8988T (cell line): Measurements from ENCODE around the gene ANO10.

ENCODE experiments used
- DNase-seq: peaks from one replicate; pipeline ENCODE4 v3.0.0; 2011

The ANO10 gene

DNA sequence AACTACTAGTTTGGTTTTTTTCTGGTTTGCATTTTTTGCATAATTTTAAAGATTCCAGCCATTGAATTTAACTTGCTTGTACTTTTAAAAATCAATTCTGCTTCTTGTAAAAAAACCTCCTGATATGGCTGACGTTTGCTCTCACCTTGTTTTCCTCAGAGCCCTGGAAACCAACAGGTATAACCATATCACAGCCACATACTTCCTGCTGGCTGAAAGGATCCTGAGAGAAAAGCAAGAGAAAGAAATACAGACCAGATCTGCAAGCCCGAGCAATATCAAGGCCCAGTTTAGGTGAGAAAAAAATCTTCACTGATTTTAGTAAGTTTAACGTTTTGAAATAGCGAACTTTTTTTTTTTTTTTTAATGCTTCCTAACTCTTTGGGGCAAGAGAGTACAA lies 278.6 kb downstream of the ANO10 start:
- no peak for DNase-seq

DNA sequence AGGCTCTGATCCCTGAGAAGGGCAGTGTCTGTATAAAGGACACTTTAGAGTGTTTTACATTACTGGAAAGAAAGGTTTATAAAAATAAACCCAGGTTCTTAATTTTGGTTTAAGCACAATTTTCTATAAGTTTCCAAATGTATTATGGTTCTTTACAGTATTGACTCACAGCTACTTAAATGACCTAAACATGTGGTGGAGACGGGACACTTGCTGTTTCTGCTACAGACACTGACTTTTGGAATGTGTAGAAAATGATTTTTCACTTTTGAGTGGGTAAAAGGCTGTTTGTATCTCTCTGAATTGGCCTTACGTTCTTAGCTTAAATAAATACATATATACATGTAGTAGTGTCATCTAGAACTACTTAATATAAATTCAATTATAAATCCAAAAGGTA lies 280.0 kb downstream of the ANO10 start:
- DNase-seq, result no peak

DNA sequence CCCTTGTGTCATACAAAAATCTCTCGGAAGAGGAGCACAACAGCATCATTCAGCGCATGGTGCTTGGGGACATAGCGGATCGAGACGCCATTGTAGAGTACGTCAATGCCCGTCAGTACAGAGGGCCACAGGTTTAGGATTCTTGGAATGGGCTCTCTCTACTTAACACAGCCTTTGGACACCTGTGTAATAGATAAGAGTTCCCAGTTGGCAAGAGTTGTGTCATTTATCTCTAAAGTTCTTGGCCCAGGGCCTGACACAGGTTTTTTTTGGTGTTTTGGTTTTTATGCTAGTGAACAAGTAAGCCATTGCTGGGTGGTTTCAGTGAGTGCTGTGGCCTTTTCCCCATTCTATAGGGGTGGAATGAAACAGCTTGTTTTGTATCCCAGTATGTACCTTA lies 281.4 kb downstream of the ANO10 start:
- no peak for DNase-seq

- no peak for DNase-seq
These were observed 283.5 kb downstream of the ANO10 start for GRCh38 chr3:43338295-43338694.

GRCh38 chr3:43335799-43336198 lies 286.0 kb downstream of the ANO10 start:
- DNase-seq, result no peak

DNA sequence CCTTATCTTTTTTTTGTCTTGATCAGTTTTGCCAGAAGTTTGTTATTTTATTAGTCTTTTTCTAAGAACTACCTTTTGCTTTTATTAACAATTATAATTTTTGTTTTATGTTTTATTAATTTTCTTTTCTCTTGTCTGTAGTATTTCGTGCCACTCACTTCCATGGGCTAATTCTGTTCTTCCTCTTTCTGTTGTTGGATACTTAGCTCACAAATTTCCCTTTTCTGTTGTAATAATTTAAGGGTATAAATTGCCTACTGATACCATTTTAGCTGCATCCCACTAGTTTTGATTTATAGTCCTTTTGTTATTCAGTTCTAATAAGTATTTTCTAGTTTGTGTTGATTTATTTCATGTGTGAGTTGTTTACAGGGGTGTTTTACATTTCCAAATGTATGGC lies 286.8 kb downstream of the ANO10 start:
- DNase-seq, result no peak

- no peak for DNase-seq
These were observed 290.4 kb downstream of the ANO10 start for GRCh38 chr3:43331381-43331780.

DNA sequence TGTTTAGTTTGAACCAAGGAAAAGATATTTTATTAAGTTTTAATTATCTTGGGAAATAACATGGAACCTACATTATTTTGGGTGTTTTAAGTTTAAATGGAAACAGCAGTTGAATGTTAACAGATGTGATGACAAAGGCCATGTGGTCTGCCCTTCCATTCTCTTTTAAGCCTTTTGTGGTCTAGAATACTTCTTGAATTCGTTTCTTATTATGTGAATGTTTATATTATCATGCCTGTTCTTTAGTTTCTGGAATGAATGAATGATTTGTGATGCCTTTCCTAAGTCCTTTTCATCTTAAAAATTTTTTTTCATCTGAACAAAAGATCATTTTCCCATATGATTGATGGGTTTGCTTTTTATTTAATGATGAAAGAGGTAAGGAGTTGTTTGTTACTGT lies 290.8 kb downstream of the ANO10 start:
- DNase-seq, result no peak

DNA sequence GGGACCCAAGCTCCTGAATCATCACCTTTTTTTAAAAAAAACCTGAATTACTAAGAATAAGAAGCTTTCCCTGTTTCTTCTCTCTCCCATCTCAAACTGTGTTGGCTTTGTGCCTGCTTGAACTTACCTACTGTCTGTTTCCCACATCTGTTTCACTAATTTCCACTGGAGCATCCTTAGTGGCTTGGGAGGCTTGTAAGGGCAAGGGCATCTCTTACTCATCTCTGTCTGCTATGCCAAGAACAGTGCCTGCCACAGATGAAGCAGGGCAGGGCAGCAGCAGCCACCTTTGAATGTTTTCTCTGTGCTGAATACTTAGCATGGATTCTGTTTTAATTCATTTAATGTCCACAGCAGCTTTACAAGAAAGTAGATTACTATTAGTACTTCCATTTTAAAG lies 293.2 kb downstream of the ANO10 start:
- DNase-seq, result no peak

- DNase-seq, result no peak
These were observed 294.2 kb downstream of the ANO10 start for GRCh38 chr3:43327582-43327979.

DNA sequence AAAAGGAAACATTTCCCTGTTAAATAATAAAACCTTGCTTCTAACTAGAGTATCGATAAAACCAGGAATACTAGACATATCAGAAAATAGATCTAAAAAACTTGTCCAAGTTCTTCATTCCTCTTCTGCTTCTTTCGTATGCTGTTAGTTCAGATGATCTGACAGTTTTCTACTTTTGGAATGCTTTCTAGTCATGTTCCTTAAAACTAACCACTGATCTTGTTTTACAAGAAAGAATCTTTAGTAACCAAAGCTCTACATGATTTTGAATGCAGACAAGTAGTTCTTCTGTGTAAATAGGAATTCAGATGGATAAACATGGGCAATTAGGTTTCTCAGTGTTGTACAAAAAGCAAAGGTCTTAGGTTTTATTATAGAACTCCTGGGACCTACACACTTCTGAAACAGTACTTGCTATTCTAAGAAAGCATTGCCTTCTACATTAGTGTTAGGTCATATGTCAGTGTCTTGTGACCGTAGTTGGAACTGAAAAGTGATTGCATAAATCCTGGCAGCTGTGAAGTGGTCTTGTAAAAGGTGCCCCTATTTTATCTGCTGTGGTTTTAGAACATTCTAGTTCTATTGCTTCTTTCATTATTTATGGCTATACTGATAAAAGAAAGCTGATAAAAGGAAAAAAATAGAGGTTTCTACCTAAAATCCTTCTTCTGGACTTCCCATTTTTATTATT lies 294.8 kb downstream of the ANO10 start:
- no peak for DNase-seq

DNA sequence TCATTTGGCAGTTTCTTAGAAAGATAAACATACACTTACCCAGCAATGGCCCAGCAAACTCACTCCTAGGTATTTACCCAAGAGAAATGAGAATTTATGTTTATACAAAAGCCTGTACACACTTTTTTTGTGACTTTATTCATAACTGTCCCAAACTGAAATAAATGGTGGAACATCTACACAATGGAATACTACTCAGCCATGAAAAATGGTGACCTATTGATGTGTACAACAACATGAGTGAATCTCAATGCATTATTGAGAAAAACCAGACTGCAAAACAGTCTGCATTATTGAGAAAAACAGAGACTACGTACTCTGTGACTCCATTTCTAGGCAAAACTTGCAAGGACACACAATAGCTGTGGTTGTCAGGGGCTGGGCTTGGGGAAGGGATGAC lies 298.3 kb downstream of the ANO10 start:
- DNase-seq, result no peak

DNA sequence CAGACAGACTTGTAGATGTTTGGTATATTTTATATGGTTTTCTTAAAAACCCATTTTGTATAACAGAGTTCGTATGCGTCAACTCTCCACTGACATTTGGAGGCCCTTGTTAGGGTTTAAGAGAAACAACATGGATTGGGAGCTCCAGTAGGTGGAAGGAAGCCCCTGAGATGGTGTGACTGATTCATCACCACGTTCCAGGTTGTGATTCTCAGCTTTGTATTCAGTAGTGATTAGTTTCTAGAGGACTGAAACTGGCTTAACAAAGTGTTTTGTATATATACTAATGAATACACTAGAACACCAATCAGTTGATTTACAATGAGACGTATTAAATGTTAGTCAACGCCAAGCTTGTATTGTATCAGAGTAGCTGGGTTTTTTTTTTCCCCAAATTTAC lies 301.5 kb downstream of the ANO10 start:
- no peak for DNase-seq

DNA sequence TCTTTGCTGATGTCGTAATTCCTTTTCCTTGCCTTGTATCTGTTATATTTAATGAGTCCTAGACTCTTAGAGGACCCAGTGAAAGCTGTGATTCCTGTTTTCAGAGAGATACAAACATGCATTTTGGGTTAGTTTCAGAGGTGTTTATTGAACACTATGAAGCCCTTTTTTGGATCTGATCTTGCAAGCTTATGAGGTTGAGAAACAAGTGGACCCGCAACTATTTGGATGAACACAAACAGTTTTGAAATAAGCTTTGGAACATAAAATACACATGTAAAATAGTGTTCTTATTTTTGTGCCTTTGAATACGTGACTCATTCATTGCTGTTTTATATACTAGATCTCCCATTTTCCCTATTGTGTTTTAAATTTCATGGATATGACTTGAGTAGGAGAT lies 302.0 kb downstream of the ANO10 start:
- no peak for DNase-seq

- no peak for DNase-seq
These were observed 302.4 kb downstream of the ANO10 start for GRCh38 chr3:43319376-43319775.

DNA sequence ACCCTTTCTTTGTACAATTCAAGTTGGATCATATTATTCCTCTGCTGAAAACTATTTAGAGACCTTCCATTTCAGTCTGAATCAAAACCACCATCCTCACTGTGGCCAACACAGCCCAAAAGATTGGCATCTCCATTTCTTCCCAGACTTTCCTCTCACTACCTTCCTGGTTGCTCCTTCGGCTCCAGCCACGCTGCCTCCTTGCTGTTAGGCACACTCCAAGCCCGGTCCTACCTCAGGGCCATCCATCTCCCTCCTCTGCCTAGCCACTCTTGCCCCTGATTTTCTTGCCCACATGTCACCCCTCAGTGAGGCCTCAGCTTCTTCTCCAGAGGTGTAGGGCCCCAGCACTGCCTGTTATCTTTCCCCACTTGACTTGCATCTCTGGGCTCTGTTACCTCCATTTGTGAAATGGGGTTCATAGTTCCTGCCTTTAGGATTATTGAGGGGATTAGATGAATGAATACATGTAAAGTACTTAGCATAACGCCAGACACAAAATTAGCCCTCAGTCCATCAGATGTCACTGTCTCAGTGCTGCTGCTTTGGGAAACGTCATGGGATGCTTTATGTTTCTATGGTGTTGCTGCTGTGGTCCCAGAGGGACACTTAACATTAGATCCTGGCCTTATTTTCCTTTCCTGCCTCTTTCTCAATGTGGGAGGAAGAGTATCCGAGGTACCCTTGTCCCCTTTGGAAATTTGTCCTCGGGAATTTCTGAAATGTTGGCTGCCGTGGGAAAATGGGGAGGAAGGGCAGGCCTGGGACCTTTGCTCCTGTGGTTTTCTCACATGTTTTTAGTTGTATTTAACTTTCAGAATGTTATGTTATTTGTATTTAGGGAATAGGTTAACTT lies 304.1 kb downstream of the ANO10 start:
- DNase-seq, result no peak

GRCh38 chr3:43316783-43317460 lies 304.9 kb downstream of the ANO10 start:
- no peak for DNase-seq
